Measurements from ENCODE around the gene CCNG2. TPM values are rescaled to one million over a fixed set of nuclear protein-coding genes. Genes with fewer than 3 reads are reported as not detected.

Gene CCNG2
- total RNA-seq, 1 experiment from 2014 or later, result 44.2 TPM

- H3K9me3 ChIP-seq (ENCODE audit: insufficient read depth, low read depth), result no peaks in the 10 kb centered on the region
- no TSS peak for BruUV-seq (replicated peaks)
Measured at GRCh38 chr4:77141964-77142645, 14.9 kb upstream of the CCNG2 start.

GRCh38 chr4:77142646-77143028, 14.4 kb upstream of the CCNG2 start:
- no peaks in the 10 kb centered on the region for H3K79me2 ChIP-seq (ENCODE audit: low read depth)
- no peaks in the 10 kb centered on the region for H4K20me1 ChIP-seq (ENCODE audit: insufficient read depth)
- H3K9me2 ChIP-seq (ENCODE audit: insufficient read depth), result no peaks in the 10 kb centered on the region
- H3K27me3 ChIP-seq (ENCODE audit: insufficient read depth, low read depth), result no peaks in the 10 kb centered on the region
- no peak overlapping the region for H3K4me3 ChIP-seq
- H3K4me1 ChIP-seq (replicated peaks; ENCODE audit: insufficient read depth), result peaks cover 27% of the 10 kb centered on the region
- H3K9me3 ChIP-seq (ENCODE audit: insufficient read depth, low read depth), result no peaks in the 10 kb centered on the region
- H3K36me3 ChIP-seq (ENCODE audit: low read depth), result no peaks in the 10 kb centered on the region
- no TSS peak for BruUV-seq (replicated peaks)
- no peak overlapping the region for H3K27ac ChIP-seq
- intact Hi-C loops (cut with micrococcal nuclease; ENCODE audit: unreplicated experiment), result no loop called here
- CTCF ChIA-PET, result interaction anchor here (1.6 kb wide), 1 partner anchor 17 kb away, joined by 3 read pairs; no protein-coding TSS in a partner anchor
- H2AFZ ChIP-seq, result no peak overlapping the region
- POLR2A ChIA-PET (ENCODE audit: unreplicated experiment), result no interaction called here
- H3K4me2 ChIP-seq, result no peak overlapping the region
- no peak for DNase-seq
- H3F3A ChIP-seq (ENCODE audit: insufficient read depth, low read depth), result peaks cover 26% of the 10 kb centered on the region
- TF ChIP-seq, protein P1, sequence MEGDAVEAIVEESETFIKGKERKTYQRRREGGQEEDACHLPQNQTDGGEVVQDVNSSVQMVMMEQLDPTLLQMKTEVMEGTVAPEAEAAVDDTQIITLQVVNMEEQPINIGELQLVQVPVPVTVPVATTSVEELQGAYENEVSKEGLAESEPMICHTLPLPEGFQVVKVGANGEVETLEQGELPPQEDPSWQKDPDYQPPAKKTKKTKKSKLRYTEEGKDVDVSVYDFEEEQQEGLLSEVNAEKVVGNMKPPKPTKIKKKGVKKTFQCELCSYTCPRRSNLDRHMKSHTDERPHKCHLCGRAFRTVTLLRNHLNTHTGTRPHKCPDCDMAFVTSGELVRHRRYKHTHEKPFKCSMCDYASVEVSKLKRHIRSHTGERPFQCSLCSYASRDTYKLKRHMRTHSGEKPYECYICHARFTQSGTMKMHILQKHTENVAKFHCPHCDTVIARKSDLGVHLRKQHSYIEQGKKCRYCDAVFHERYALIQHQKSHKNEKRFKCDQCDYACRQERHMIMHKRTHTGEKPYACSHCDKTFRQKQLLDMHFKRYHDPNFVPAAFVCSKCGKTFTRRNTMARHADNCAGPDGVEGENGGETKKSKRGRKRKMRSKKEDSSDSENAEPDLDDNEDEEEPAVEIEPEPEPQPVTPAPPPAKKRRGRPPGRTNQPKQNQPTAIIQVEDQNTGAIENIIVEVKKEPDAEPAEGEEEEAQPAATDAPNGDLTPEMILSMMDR (conservative IDR thresholded peaks at IDR 0.05), result no peak
- no peak for TF ChIP-seq EZH2 (IDR thresholded peaks at IDR 0.05; ENCODE audit: low read depth)

More at GRCh38 chr4:77141964-77142645, 14.9 kb upstream of the CCNG2 start:
- peak in 1 of 2 experiments; percentile 38 for DNase-seq
- intact Hi-C loops (cut with micrococcal nuclease; ENCODE audit: unreplicated experiment), result no loop called here
- Histone ChIP-seq H3K27me3 (ENCODE audit: insufficient read depth, low read depth) (no peaks in the 10 kb centered on the region), H3K4me1 (replicated peaks; ENCODE audit: insufficient read depth) (peaks cover 21% of the 10 kb centered on the region), H3K36me3 (ENCODE audit: low read depth) (no peaks in the 10 kb centered on the region), H3K9me2 (ENCODE audit: insufficient read depth) (no peaks in the 10 kb centered on the region), H3K79me2 (ENCODE audit: low read depth) (no peaks in the 10 kb centered on the region), H3K4me3 (no peak overlapping the region), H3K27ac (no peak overlapping the region), H4K20me1 (ENCODE audit: insufficient read depth) (no peaks in the 10 kb centered on the region), H3K4me2 (no peak overlapping the region), H2AFZ (no peak overlapping the region), H3F3A (ENCODE audit: insufficient read depth, low read depth) (peaks cover 21% of the 10 kb centered on the region)
- ChIA-PET CTCF (interaction anchor here (1.6 kb wide), 1 partner anchor 16 kb away, joined by 3 read pairs; no protein-coding TSS in a partner anchor), POLR2A (ENCODE audit: unreplicated experiment) (no interaction called here)
- TF ChIP-seq, protein P1 (conservative IDR thresholded peaks at IDR 0.05), result no peak
- TF ChIP-seq EZH2 (IDR thresholded peaks at IDR 0.05; ENCODE audit: low read depth), result no peak

- Histone ChIP-seq H3K9me3 (ENCODE audit: insufficient read depth, low read depth) (no peaks in the 10 kb centered on the region), H3K4me1 (replicated peaks; ENCODE audit: insufficient read depth) (peaks cover 31% of the 10 kb centered on the region), H4K20me1 (ENCODE audit: insufficient read depth) (no peaks in the 10 kb centered on the region), H3F3A (ENCODE audit: insufficient read depth, low read depth) (peaks cover 27% of the 10 kb centered on the region), H3K4me2 (no peak overlapping the region), H3K4me3 (no peak overlapping the region), H3K36me3 (ENCODE audit: low read depth) (no peaks in the 10 kb centered on the region), H3K79me2 (ENCODE audit: low read depth) (no peaks in the 10 kb centered on the region), H2AFZ (no peak overlapping the region), H3K9me2 (ENCODE audit: insufficient read depth) (no peaks in the 10 kb centered on the region), H3K27me3 (ENCODE audit: insufficient read depth, low read depth) (no peaks in the 10 kb centered on the region), H3K27ac (no peak overlapping the region)
- TF ChIP-seq, protein P1 (conservative IDR thresholded peaks at IDR 0.05), result no peak
- no peak for TF ChIP-seq EZH2 (IDR thresholded peaks at IDR 0.05; ENCODE audit: low read depth)
- POLR2A ChIA-PET (ENCODE audit: unreplicated experiment), result no interaction called here
- CTCF ChIA-PET, result interaction anchor here (1.6 kb wide), 1 partner anchor 17 kb away, joined by 3 read pairs; no protein-coding TSS in a partner anchor
- intact Hi-C loops (cut with micrococcal nuclease; ENCODE audit: unreplicated experiment), result no loop called here
- BruUV-seq (replicated peaks), result no TSS peak
- DNase-seq, result no peak
Measured at GRCh38 chr4:77143091-77143490, 13.9 kb upstream of the CCNG2 start.

Data from PC-9 (cell line).